Naive thymus-derived CD8-positive, alpha-beta T cell (primary cell): ENCODE data around the gene CACNA1B. TPM values are rescaled to one million over a fixed set of nuclear protein-coding genes. Genes with fewer than 3 reads are reported as not detected.

Experiments
- ATAC-seq, 2 donors: fragments of 150-1000 bp; cut with Tn5 transposase in 1 of 2; sonication (Bioruptor Pico), chemical (Tn5 transposase) in 1 of 2; 1 replicate in 1 of 2; 2 replicates in 1 of 2; pipeline ENCODE4 v1.10.0; 2021; ENCODE audit warnings: mild to moderate bottlenecking in 2 of 2, moderate library complexity in 2 of 2
- POLR2A ChIA-PET: fragments of 350-600 bp; sonication (Branson Sonifier 250); formaldehyde crosslinking; loops from one replicate; lab custom pipeline; 2021; ENCODE audit warnings: antibody characterized with exemption; lab: Charles Lee
- DNase-seq, 10 donors: peaks; one replicate each; pipeline versions ENCODE4 v3.0.0 to v3.0.0-alpha.2; 2020 to 2022
- H3K27ac Mint-ChIP-seq, 10 donors: one replicate each; pipeline ENCODE4 v1.8.0; 2020 to 2022; ENCODE audit warnings: mild to moderate bottlenecking in 10 of 10, mixed read lengths in 10 of 10, moderate library complexity in 4 of 10, inconsistent platforms in 1 of 10
- H3K27me3 Mint-ChIP-seq, 5 donors: one replicate each; pipeline ENCODE4 v1.8.0; 2021 to 2022; ENCODE audit warnings: mixed read lengths in 5 of 5
- H3K36me3 Mint-ChIP-seq, 3 donors: one replicate each; pipeline ENCODE4 v1.8.0; 2020 to 2022; ENCODE audit warnings: mixed read lengths in 3 of 3, mild to moderate bottlenecking in 2 of 3, inconsistent platforms in 1 of 3
- H3K4me1 Mint-ChIP-seq, 4 donors: one replicate each; pipeline ENCODE4 v1.8.0; 2021 to 2022; ENCODE audit warnings: mixed read lengths in 4 of 4
- H3K4me3 Mint-ChIP-seq, 10 donors: one replicate each; pipeline ENCODE4 v1.8.0; 2020 to 2022; ENCODE audit warnings: mild to moderate bottlenecking in 10 of 10, mixed read lengths in 10 of 10, moderate library complexity in 6 of 10, inconsistent platforms in 1 of 10
- H3K9me3 Mint-ChIP-seq, 9 donors: one replicate each; pipeline ENCODE4 v1.8.0; 2020 to 2022; ENCODE audit warnings: mixed read lengths in 9 of 9, mild to moderate bottlenecking in 3 of 9, inconsistent platforms in 1 of 9, moderate library complexity in 1 of 9
- polyA plus RNA-seq, 3 donors: library from polyadenylated mRNA; unstranded; fragments of 300-500 nt; fragmentation: Illumina TruSeq; gene quantifications; one replicate each; pipeline ENCODE4 v1.2.3, GENCODE V29; 2021
- total RNA-seq, 8 experiments: library from RNA in 2 of 8; stranded (reverse) in 2 of 8; gene quantifications; one replicate each; pipeline ENCODE4 v1.2.3 and lab custom pipeline; 2021 to 2026

Gene CACNA1B
- total and polyA plus RNA-seq, 5 experiments from 2014 or later: not detected

DNA sequence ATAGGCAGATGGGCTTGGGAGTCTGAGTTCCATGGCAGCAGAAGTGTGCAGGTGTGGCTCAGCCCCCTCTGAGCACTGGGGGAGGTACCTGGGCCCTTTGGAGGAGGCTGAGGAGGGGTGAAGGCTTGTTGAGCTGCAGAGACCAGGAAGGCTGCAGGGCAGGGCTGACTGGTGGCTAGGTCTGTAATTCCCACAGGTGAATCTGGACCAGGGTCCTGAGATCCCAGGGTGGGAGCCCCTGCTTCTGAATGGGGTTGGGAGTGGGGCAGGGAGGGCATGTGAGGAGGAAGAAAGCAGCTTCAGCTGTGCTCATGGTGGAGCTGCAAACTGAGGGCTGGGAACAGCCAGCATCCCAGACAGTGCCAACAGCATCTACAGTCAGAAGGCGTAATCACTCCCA is 111.1 kb downstream of the CACNA1B start:
- peak overlapping the region in 1 of 10 donors; percentile 76 for H3K27ac Mint-ChIP-seq
- H3K9me3 Mint-ChIP-seq: peaks cover 0 to 1% (median 0%) of the 10 kb centered on the region in 9 donors
- peaks cover 0 to 6% (median 1%) of the 10 kb centered on the region in 4 donors for H3K4me1 Mint-ChIP-seq
- no peaks in the 10 kb centered on the region for H3K36me3 Mint-ChIP-seq
- POLR2A ChIA-PET: no interaction called here
- H3K4me3 Mint-ChIP-seq: no peak overlapping the region
- DNase-seq: no peak
- peaks cover 21 to 83% (median 53%) of the 10 kb centered on the region in 5 donors for H3K27me3 Mint-ChIP-seq
- no peak for ATAC-seq

GRCh38 chr9:137989156-137989555 is 111.6 kb downstream of the CACNA1B start:
- POLR2A ChIA-PET: no interaction called here
- H3K27me3 Mint-ChIP-seq: peaks cover 21 to 83% (median 53%) of the 10 kb centered on the region in 5 donors
- no peak for ATAC-seq
- H3K4me3 Mint-ChIP-seq: no peak overlapping the region
- H3K36me3 Mint-ChIP-seq: no peaks in the 10 kb centered on the region
- H3K27ac Mint-ChIP-seq: no peak overlapping the region
- H3K4me1 Mint-ChIP-seq: peaks cover 0 to 6% (median 1%) of the 10 kb centered on the region in 4 donors
- H3K9me3 Mint-ChIP-seq: peaks cover 0 to 1% (median 0%) of the 10 kb centered on the region in 9 donors
- no peak for DNase-seq

- POLR2A ChIA-PET: no interaction called here
- peaks cover 23 to 83% (median 53%) of the 10 kb centered on the region in 5 donors for H3K27me3 Mint-ChIP-seq
- H3K9me3 Mint-ChIP-seq: peaks cover 0 to 1% (median 0%) of the 10 kb centered on the region in 9 donors
- no peak overlapping the region for H3K4me3 Mint-ChIP-seq
- peaks cover 0 to 6% (median 1%) of the 10 kb centered on the region in 4 donors for H3K4me1 Mint-ChIP-seq
- ATAC-seq (no peak), DNase-seq (no peak)
- H3K36me3 Mint-ChIP-seq: no peaks in the 10 kb centered on the region
- no peak overlapping the region for H3K27ac Mint-ChIP-seq
Observed at GRCh38 chr9:137989999-137990715, 112.6 kb downstream of the CACNA1B start.

DNA sequence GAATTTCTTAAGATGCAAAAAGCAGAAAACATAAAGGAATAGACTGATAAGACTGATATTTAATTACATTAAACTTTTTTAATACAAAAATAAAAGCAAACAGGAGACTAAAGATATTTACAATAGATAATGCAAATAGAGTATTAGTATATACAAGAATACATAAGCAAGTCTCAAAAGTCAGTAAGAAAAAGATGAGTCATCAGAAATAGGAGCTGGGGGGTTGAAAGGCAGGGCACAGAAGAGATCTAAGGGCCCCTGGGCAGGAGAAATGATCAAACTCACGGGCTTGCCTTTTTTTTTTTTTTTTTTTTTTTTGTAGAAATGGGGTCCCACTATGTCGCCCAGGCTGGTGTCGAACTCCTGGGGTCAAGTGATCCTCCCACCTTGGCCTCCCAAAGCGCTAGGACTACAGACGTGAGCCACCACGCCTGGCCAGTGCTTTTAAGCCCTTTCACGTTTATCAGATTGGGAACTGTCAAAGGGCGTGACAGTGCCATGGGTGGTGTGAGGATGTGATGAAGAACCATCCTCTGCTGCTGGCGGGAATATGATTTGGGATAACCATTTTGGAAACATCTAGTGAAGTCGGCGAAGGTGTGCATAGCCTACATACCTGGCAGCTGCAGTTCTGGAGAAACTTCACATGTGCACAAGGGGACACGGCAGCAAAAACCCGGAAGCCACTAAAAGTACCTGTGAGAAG is 126.1 kb downstream of the CACNA1B start:
- Mint-ChIP-seq H3K9me3 (peaks cover 0 to 2% (median 0%) of the 10 kb centered on the region in 9 donors), H3K27me3 (peaks cover 0 to 14% (median 6%) of the 10 kb centered on the region in 5 donors), H3K27ac (peak overlapping the region in 1 of 10 donors; percentile 22), H3K4me3 (no peak overlapping the region), H3K4me1 (no peaks in the 10 kb centered on the region), H3K36me3 (no peaks in the 10 kb centered on the region)
- POLR2A ChIA-PET: no interaction called here
- ATAC-seq (no peak), DNase-seq (no peak)

DNA sequence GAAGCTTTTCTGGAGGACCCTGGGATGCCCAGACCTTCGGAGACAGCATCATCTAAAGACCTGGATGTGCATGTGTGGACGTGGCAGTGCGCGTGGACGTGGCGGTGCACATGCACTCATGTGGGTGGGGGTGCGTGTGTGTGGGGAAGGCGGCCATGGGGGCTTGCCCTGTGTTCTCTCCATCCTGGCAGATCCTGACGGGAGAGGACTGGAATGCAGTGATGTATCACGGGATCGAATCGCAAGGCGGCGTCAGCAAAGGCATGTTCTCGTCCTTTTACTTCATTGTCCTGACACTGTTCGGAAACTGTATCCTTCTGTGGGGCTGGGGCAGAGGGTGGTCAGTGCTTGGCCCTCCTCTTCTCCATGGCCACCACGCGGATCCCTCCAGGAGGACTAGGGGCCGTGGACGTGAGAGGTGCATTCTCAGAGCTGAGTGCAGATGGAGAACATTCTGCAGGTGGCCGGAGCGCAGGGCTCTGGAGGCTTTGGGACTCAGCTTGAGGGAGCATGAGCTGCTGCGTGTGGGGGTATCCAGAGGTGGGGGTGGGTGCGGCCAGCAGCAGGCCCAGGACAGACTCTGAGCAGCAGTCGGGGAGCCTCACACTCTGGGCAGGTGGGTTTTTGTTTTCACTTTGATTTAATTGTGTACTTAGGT is 129.1 kb downstream of the CACNA1B start:
- POLR2A ChIA-PET: no interaction called here
- H3K9me3 Mint-ChIP-seq: peaks cover 0 to 2% (median 0%) of the 10 kb centered on the region in 9 donors
- ATAC-seq (no peak), DNase-seq (peak in 1 of 10 donors; percentile 10)
- H3K4me3 Mint-ChIP-seq: no peak overlapping the region
- H3K27ac Mint-ChIP-seq: no peak overlapping the region
- peaks cover 0 to 2% (median 0%) of the 10 kb centered on the region in 4 donors for H3K4me1 Mint-ChIP-seq
- peaks cover 0 to 9% (median 3%) of the 10 kb centered on the region in 5 donors for H3K27me3 Mint-ChIP-seq
- no peaks in the 10 kb centered on the region for H3K36me3 Mint-ChIP-seq

DNA sequence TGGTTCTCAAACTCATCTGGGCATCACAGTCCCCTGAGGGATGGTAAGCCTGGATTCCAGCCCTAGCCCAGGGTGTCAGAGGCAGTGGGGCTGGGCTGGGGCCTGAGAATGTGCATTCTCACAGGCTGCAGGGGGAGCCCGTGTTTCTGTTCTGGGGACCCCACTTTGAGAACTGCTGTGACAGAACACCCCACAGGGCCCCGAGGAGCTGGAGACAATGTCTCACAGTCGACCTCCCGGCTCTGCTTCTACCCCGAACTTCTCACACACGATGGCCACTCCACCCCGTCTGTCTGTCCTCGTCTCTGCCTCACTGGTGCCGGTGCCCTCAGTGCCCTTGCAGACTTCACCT is 130.0 kb downstream of the CACNA1B start:
- Mint-ChIP-seq H3K27ac (no peak overlapping the region), H3K4me1 (peaks cover 0 to 2% (median 0%) of the 10 kb centered on the region in 4 donors), H3K27me3 (peaks cover 0 to 9% (median 3%) of the 10 kb centered on the region in 5 donors), H3K36me3 (no peaks in the 10 kb centered on the region), H3K9me3 (peaks cover 0 to 2% (median 0%) of the 10 kb centered on the region in 9 donors), H3K4me3 (no peak overlapping the region)
- ATAC-seq: no peak
- DNase-seq: peak in 1 of 10 donors; percentile 10
- POLR2A ChIA-PET: no interaction called here

- H3K4me3 Mint-ChIP-seq: no peak overlapping the region
Observed at GRCh38 chr9:138007918-138008841, 130.6 kb downstream of the CACNA1B start.

DNA sequence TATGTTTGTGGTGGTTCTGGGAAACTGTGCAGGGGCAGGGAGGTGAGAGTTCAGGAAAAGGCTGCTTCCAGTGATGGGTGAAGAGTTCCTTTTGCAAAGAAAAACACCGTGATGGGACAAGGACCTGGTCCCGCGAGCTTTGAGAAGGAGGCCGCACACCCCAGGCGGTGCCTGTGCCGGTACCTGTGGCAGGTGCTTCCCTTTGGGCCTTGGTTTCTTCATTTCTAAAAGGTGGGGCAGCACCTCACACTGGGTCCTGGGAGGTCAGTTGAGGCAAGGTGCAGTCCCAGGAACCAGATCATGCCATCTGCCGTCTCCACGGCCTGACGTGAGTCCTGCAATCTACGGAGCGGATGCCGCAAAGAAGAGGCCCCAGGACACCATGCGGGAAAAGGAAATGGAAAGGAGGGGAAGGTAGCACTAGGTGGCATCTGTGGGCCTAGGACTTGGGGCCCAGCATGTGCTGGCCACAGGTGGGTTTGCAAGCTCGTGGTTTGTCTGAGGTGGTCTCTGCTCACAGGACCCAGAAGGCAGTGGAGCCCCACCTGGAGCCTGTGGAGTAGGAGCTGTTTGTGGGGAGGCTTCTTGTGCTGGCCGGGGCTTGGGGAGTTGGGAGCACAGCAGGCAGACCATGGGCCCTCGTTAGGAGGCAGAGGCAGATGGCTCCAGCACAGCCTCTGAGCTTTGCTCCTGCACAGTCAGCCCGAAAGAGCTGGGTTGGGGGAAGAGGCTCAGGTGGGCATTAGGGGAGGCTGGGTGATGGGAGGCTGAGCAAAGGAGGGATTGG is 131.6 kb downstream of the CACNA1B start:
- DNase-seq (peak in 1 of 10 donors; percentile 15), ATAC-seq (no peak)
- H3K4me3 Mint-ChIP-seq: no peak overlapping the region
- H3K27me3 Mint-ChIP-seq: peaks cover 0 to 9% (median 3%) of the 10 kb centered on the region in 5 donors
- no peak overlapping the region for H3K27ac Mint-ChIP-seq
- no peaks in the 10 kb centered on the region for H3K9me3 Mint-ChIP-seq
- POLR2A ChIA-PET: no interaction called here
- H3K4me1 Mint-ChIP-seq: peaks cover 0 to 2% (median 0%) of the 10 kb centered on the region in 4 donors
- H3K36me3 Mint-ChIP-seq: no peaks in the 10 kb centered on the region

More at GRCh38 chr9:138007918-138008841, 130.6 kb downstream of the CACNA1B start:
- H3K9me3 Mint-ChIP-seq: peaks cover 0 to 2% (median 0%) of the 10 kb centered on the region in 9 donors
- no peaks in the 10 kb centered on the region for H3K36me3 Mint-ChIP-seq
- POLR2A ChIA-PET: no interaction called here
- DNase-seq: peak in 1 of 10 donors; percentile 14
- H3K27me3 Mint-ChIP-seq: peaks cover 0 to 9% (median 3%) of the 10 kb centered on the region in 5 donors
- no peak overlapping the region for H3K27ac Mint-ChIP-seq
- H3K4me1 Mint-ChIP-seq: peaks cover 0 to 2% (median 0%) of the 10 kb centered on the region in 4 donors
- no peak for ATAC-seq

DNA sequence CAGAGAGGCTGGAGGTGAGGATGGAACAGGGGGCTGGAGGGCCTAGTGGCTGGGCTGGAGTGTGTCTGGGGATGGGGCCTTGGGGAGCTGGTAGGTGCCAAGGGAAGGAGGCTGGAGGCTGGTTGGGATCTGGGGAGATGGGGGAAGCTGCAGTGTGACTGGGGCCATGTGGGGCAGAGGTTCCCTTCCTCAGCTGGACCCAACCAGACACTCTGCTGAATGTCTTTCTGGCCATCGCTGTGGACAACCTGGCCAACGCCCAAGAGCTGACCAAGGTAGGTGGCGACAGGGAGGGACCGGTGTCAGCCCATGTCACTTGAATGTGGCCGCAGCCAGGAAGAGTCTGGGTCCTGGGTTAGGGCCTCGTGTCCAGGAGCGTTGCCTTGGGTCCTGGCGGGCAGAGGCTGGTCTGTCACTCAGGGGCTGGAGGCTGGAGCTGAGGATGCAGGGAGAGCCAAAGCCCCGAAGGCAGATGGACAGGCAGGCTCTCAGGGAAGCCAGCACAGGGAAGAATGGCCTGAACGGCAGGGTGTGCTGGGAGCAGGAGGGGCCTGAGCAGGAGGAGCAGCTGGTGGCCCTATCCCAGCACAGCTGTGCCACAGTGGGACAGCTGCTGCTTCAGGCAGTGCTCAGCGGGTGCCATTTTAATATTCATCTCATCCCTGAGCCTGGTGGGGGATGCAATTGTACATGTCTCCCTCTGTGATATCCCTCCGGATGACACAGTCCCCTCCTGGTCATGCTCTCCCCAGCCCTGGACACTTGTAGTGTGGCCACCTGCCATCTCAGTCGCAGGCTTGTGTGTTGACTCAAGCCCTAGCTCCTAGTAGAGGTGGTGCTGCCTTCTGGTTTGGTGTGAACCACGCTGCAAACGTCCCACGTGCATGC is 132.5 kb downstream of the CACNA1B start:
- DNase-seq (no peak), ATAC-seq (no peak)
- H3K27me3 Mint-ChIP-seq: peaks cover 0 to 9% (median 3%) of the 10 kb centered on the region in 5 donors
- POLR2A ChIA-PET: no interaction called here
- H3K4me1 Mint-ChIP-seq: peaks cover 0 to 2% (median 0%) of the 10 kb centered on the region in 4 donors
- no peaks in the 10 kb centered on the region for H3K36me3 Mint-ChIP-seq
- no peaks in the 10 kb centered on the region for H3K9me3 Mint-ChIP-seq
- H3K4me3 Mint-ChIP-seq: no peak overlapping the region
- peak overlapping the region in 1 of 10 donors; percentile 77 for H3K27ac Mint-ChIP-seq

DNA sequence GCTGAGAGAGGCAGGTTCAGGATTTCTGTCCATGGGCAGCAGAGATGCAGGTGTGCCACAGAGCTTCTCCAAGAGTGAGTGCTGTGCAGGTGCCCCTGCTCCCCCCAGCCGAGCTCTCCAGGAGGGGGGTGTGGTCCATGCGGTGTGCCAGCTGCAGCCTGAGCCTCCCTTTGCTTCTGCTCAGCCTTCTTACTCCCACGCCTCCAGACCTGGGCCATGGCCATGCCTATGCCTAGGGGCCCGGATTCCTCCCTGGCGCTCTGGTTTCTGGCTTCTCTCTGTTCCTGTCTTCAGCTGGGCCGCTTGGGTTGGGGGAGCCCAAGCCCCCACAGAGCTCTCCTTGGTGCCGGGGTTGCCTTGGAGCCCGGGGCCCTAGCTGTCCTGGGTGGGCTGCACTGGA is 133.3 kb downstream of the CACNA1B start:
- peaks cover 0 to 8% (median 1%) of the 10 kb centered on the region in 5 donors for H3K27me3 Mint-ChIP-seq
- H3K27ac Mint-ChIP-seq: no peak overlapping the region
- DNase-seq (peak in 1 of 10 donors; percentile 13), ATAC-seq (no peak)
- no peaks in the 10 kb centered on the region for H3K9me3 Mint-ChIP-seq
- POLR2A ChIA-PET: no interaction called here
- peaks cover 0 to 2% (median 0%) of the 10 kb centered on the region in 4 donors for H3K4me1 Mint-ChIP-seq
- no peak overlapping the region for H3K4me3 Mint-ChIP-seq
- H3K36me3 Mint-ChIP-seq: no peaks in the 10 kb centered on the region
